Liver (tissue), 9 donors: ENCODE results near the gene ACTL8. TPM values are rescaled to one million over a fixed set of nuclear protein-coding genes. Genes with fewer than 3 reads are reported as not detected.

Experiments
- DNase-seq: peaks from one replicate; pipeline ENCODE4 v3.0.0-alpha.2; 2017; ENCODE audit warnings: low spot score
- H3K27ac ChIP-seq, 2 donors: one replicate each; pipeline ENCODE4 v1.7.0; 2013; ENCODE audit warnings: inconsistent platforms in 2 of 2, low read length in 2 of 2, control low read depth in 1 of 2, low read depth in 1 of 2, mild to moderate bottlenecking in 1 of 2
- H3K27me3 ChIP-seq, 4 donors: one replicate each; pipeline versions ENCODE4 v1.6.1 to v1.7.0; 2013; ENCODE audit warnings: low read length in 3 of 4, inconsistent platforms in 1 of 4, mild to moderate bottlenecking in 1 of 4, moderate library complexity in 1 of 4; ENCODE audit not compliant: control insufficient read depth in 4 of 4, insufficient read depth in 4 of 4
- H3K36me3 ChIP-seq, 4 donors: one replicate each; pipeline versions ENCODE4 v1.6.1 to v1.7.0; 2013; ENCODE audit warnings: low read length in 3 of 4, mild to moderate bottlenecking in 3 of 4, low read depth in 1 of 4, moderate library complexity in 1 of 4; ENCODE audit not compliant: control insufficient read depth in 4 of 4, insufficient read depth in 3 of 4
- H3K4me1 ChIP-seq, 4 donors: one replicate each; pipeline versions ENCODE4 v1.6.1 to v1.7.0; 2013; ENCODE audit warnings: low read length in 3 of 4, mild to moderate bottlenecking in 3 of 4, moderate library complexity in 1 of 4; ENCODE audit not compliant: control insufficient read depth in 4 of 4, insufficient read depth in 4 of 4
- H3K4me3 ChIP-seq, 3 donors: one replicate each; pipeline versions ENCODE4 v1.6.1 to v1.7.0; 2013; ENCODE audit warnings: low read length in 3 of 3, control low read depth in 1 of 3, low read depth in 1 of 3, mild to moderate bottlenecking in 1 of 3
- H3K9ac ChIP-seq, 2 donors: one replicate each; pipeline ENCODE4 v1.7.0; 2013; ENCODE audit warnings: low read length in 2 of 2, mild to moderate bottlenecking in 2 of 2, moderate library complexity in 2 of 2, control low read depth in 1 of 2, low read depth in 1 of 2
- H3K9me3 ChIP-seq, 4 donors: one replicate each; pipeline versions ENCODE4 v1.6.1 to v1.7.0; 2013; ENCODE audit warnings: low read length in 3 of 4; ENCODE audit not compliant: control insufficient read depth in 4 of 4
- ATF3 ChIP-seq: IDR thresholded peaks from 2 replicates; pipeline ENCODE4 v1.6.1; 2016; ENCODE audit warnings: antibody characterized with exemption
- CTCF ChIP-seq: fragments of 150-350 bp; IDR thresholded peaks from 2 replicates; pipeline ENCODE4 v1.5.1; 2017; ENCODE audit warnings: improper control_type of control experiment, low read depth, low read length; ENCODE audit not compliant: missing input control
- EGR1 ChIP-seq, 2 donors: IDR thresholded peaks; 2 replicates each; pipeline ENCODE4 v1.6.1; 2016 to 2018; ENCODE audit warnings: antibody characterized with exemption in 2 of 2, low read depth in 2 of 2
- FOXA1 ChIP-seq: IDR thresholded peaks from 2 replicates; pipeline ENCODE4 v1.6.1; 2016; ENCODE audit warnings: antibody characterized with exemption
- FOXA2 ChIP-seq: IDR thresholded peaks from 2 replicates; pipeline ENCODE4 v1.6.1; 2016; ENCODE audit warnings: antibody characterized with exemption
- GABPA ChIP-seq, 2 donors: IDR thresholded peaks in 1 of 2; conservative IDR thresholded peaks in 1 of 2; 2 replicates each; pipeline ENCODE4 v1.6.1; 2016; ENCODE audit warnings: antibody characterized with exemption in 2 of 2, mild to moderate bottlenecking in 1 of 2, moderate library complexity in 1 of 2
- HNF4A ChIP-seq, 2 donors: conservative IDR thresholded peaks; 2 replicates each; pipeline ENCODE4 v1.6.1; 2016; ENCODE audit warnings: antibody characterized with exemption in 2 of 2, mild to moderate bottlenecking in 2 of 2
- HNF4G ChIP-seq: IDR thresholded peaks from 2 replicates; pipeline ENCODE4 v1.6.1; 2016; ENCODE audit warnings: antibody characterized with exemption
- JUND ChIP-seq, 2 donors: IDR thresholded peaks; 2 replicates each; pipeline ENCODE4 v1.6.1; 2016; ENCODE audit warnings: antibody characterized with exemption in 2 of 2
- MAX ChIP-seq: IDR thresholded peaks from 2 replicates; pipeline ENCODE4 v1.6.1; 2016; ENCODE audit warnings: antibody characterized with exemption
- NR2F2 ChIP-seq: IDR thresholded peaks from 2 replicates; pipeline ENCODE4 v1.6.1; 2016; ENCODE audit warnings: antibody characterized with exemption
- RAD21 ChIP-seq, 2 donors: IDR thresholded peaks; 2 replicates each; pipeline ENCODE4 v1.6.1; 2016; ENCODE audit warnings: antibody characterized with exemption in 2 of 2, mild to moderate bottlenecking in 2 of 2
- REST ChIP-seq: IDR thresholded peaks from 2 replicates; pipeline ENCODE4 v1.6.1; 2016; ENCODE audit warnings: antibody characterized with exemption, mild to moderate bottlenecking
- RXRA ChIP-seq, 2 donors: IDR thresholded peaks; 2 replicates each; pipeline ENCODE4 v1.6.1; 2017 to 2018; ENCODE audit warnings: antibody characterized with exemption in 2 of 2, mild to moderate bottlenecking in 1 of 2
- SP1 ChIP-seq: IDR thresholded peaks from 2 replicates; pipeline ENCODE4 v1.6.1; 2018; ENCODE audit warnings: antibody characterized with exemption, mild to moderate bottlenecking
- TAF1 ChIP-seq: conservative IDR thresholded peaks from 2 replicates; pipeline ENCODE4 v1.6.1; 2016; ENCODE audit warnings: antibody characterized with exemption, mild to moderate bottlenecking
- YY1 ChIP-seq: IDR thresholded peaks from 2 replicates; pipeline ENCODE4 v1.6.1; 2016; ENCODE audit warnings: antibody characterized with exemption, mild to moderate bottlenecking
- ZBTB33 ChIP-seq: IDR thresholded peaks from 2 replicates; pipeline ENCODE4 v1.6.1; 2016; ENCODE audit warnings: antibody characterized with exemption
- WGBS: extraction: QIAGEN DNeasy Blood & Tissue Kit; methylation state at CpG from one replicate; pipeline ENCODE4 v1.1.7; 2013; 5-methylcytosine and 5-hydroxymethylcytosine counted together
- polyA plus RNA-seq, 2 donors: library from polyadenylated mRNA; stranded (reverse) in 1 of 2; unstranded in 1 of 2; fragments of 200-250 nt in 1 of 2; fragments of >200 nt in 1 of 2; fragmentation: Nextera tagmentation in 1 of 2; extraction: Ambion mirVana in 1 of 2; gene quantifications; one replicate each; pipeline versions ENCODE4 v1.2.1 to v1.2.3, GENCODE V29; 2013 to 2015
- total RNA-seq, 2 donors: library from RNA; depleted of rRNA; stranded (reverse); fragments of >200 nt; gene quantifications; one replicate each; pipeline ENCODE4 v1.2.3, GENCODE V29; 2014
- donor health status: healthy.
- donor health status: healthy.
- donor health status: healthy.
- donor health status: healthy.
- donor health status: healthy.

Gene ACTL8
- total and polyA plus RNA-seq, 4 donors: not detected

GRCh38 chr1:17733661-17734060 lies 21.5 kb upstream of the ACTL8 start:
- no peak overlapping the region for H3K4me3 ChIP-seq
- no peaks in the 10 kb centered on the region for H3K27me3 ChIP-seq
- 69% methylated on average over 21 of the region's 21 CpGs for WGBS
- no peaks in the 10 kb centered on the region for H3K4me1 ChIP-seq
- no peak for DNase-seq
- no peak overlapping the region for H3K9ac ChIP-seq
- H3K9me3 ChIP-seq: no peaks in the 10 kb centered on the region
- no peaks in the 10 kb centered on the region for H3K36me3 ChIP-seq
- no peak overlapping the region for H3K27ac ChIP-seq
- TF ChIP-seq HNF4A (conservative IDR thresholded peaks at IDR 0.05) (no peak), RAD21 (IDR thresholded peaks at IDR 0.05) (no peak), JUND (IDR thresholded peaks at IDR 0.05) (no peak), FOXA1 (no peak), YY1 (no peak), RXRA (IDR thresholded peaks at IDR 0.05) (no peak), ZBTB33 (no peak), TAF1 (no peak), CTCF (no peak), MAX (no peak), SP1 (no peak), HNF4G (no peak), GABPA (IDR thresholded peaks at IDR 0.05 in 1 of 2, conservative IDR thresholded peaks at IDR 0.05 in 1 of 2) (no peak), NR2F2 (no peak), REST (no peak), EGR1 (IDR thresholded peaks at IDR 0.05; ENCODE audit: low read depth in 2 of 2) (no peak)

- Histone ChIP-seq H3K9me3 (no peaks in the 10 kb centered on the region), H3K4me1 (no peaks in the 10 kb centered on the region), H3K9ac (no peak overlapping the region), H3K36me3 (no peaks in the 10 kb centered on the region), H3K4me3 (no peak overlapping the region), H3K27ac (no peak overlapping the region), H3K27me3 (no peaks in the 10 kb centered on the region)
- no peak for DNase-seq
- WGBS: 89% methylated on average over 7 of the region's 7 CpGs
- TF ChIP-seq REST (no peak), FOXA2 (no peak), CTCF (no peak), YY1 (no peak), RXRA (IDR thresholded peaks at IDR 0.05) (no peak), NR2F2 (no peak), TAF1 (no peak), ATF3 (no peak), FOXA1 (no peak), JUND (IDR thresholded peaks at IDR 0.05) (no peak)
Measured at GRCh38 chr1:17734609-17735008, 20.5 kb upstream of the ACTL8 start.
